ENCODE data around the gene TBC1D22B.
"Not testable (repeated sequence)": the region's sequence is repeated elsewhere in the genome, so short reads cannot be mapped to it uniquely, and the experiment has no call there.

TBC1D22B gene

GRCh38 chr6:37289931-37290330, 32.4 kb downstream of the TBC1D22B start:
- in situ Hi-C loops (cut with MboI; ENCODE audit: low sequenced_read_pairs, unreplicated experiment), result no loop called here
- TF ChIP-seq CTCF (IDR thresholded peaks at IDR 0.05; ENCODE audit: borderline replicate concordance, control extremely low read depth, extremely low read depth, insufficient read depth, missing control alignments), result no peak
- DNase-seq (ENCODE audit: low spot score), result no peak

GRCh38 chr6:37293426-37293825, 35.9 kb downstream of the TBC1D22B start:
- no peak for DNase-seq (ENCODE audit: low spot score)
- TF ChIP-seq CTCF (IDR thresholded peaks at IDR 0.05; ENCODE audit: borderline replicate concordance, control extremely low read depth, extremely low read depth, insufficient read depth, missing control alignments), result no peak
- in situ Hi-C loops (cut with MboI; ENCODE audit: low sequenced_read_pairs, unreplicated experiment), result no loop called here

GRCh38 chr6:37297637-37298036, 40.1 kb downstream of the TBC1D22B start:
- in situ Hi-C loops (cut with MboI; ENCODE audit: low sequenced_read_pairs, unreplicated experiment); DNase-seq (ENCODE audit: low spot score): not testable (repeated sequence)

GRCh38 chr6:37298958-37299357, 41.4 kb downstream of the TBC1D22B start:
- peak; percentile 56 for DNase-seq (ENCODE audit: low spot score)
- in situ Hi-C loops (cut with MboI; ENCODE audit: low sequenced_read_pairs, unreplicated experiment), result no loop called here
- no peak for TF ChIP-seq CTCF (IDR thresholded peaks at IDR 0.05; ENCODE audit: borderline replicate concordance, control extremely low read depth, extremely low read depth, insufficient read depth, missing control alignments)

- no peak for DNase-seq (ENCODE audit: low spot score)
- TF ChIP-seq CTCF (IDR thresholded peaks at IDR 0.05; ENCODE audit: borderline replicate concordance, control extremely low read depth, extremely low read depth, insufficient read depth, missing control alignments), result no peak
- in situ Hi-C loops (cut with MboI; ENCODE audit: low sequenced_read_pairs, unreplicated experiment), result no loop called here
Measured at GRCh38 chr6:37299990-37300389, 42.4 kb downstream of the TBC1D22B start.

GRCh38 chr6:37302086-37302686, 44.6 kb downstream of the TBC1D22B start:
- in situ Hi-C loops (cut with MboI; ENCODE audit: low sequenced_read_pairs, unreplicated experiment), result no loop called here
- no peak for TF ChIP-seq CTCF (IDR thresholded peaks at IDR 0.05; ENCODE audit: borderline replicate concordance, control extremely low read depth, extremely low read depth, insufficient read depth, missing control alignments)
- DNase-seq (ENCODE audit: low spot score), result no peak

- no peak for DNase-seq (ENCODE audit: low spot score)
- TF ChIP-seq CTCF (IDR thresholded peaks at IDR 0.05; ENCODE audit: borderline replicate concordance, control extremely low read depth, extremely low read depth, insufficient read depth, missing control alignments), result no peak
- in situ Hi-C loops (cut with MboI; ENCODE audit: low sequenced_read_pairs, unreplicated experiment), result no loop called here
Measured at GRCh38 chr6:37303091-37303660, 45.6 kb downstream of the TBC1D22B start.
